Body of pancreas (tissue), 4 donors: ENCODE results near the gene ALPI.

Experiments
- POLR2A ChIP-seq, 3 donors: fragments of 450-650 bp; IDR thresholded peaks; one replicate each; pipeline ENCODE4 v1.6.1; 2016; ENCODE audit warnings: antibody characterized with exemption in 3 of 3, mild to moderate bottlenecking in 2 of 3
- TF ChIP-seq, protein P1 (sequence below), 7 experiments: fragments of 450-650 bp in 4 of 7; fragments of 200-600 bp in 3 of 7; sonication (generic) in 3 of 7; IDR thresholded peaks; one replicate each; pipeline ENCODE4 v1.5.1; 2016 to 2019; ENCODE audit warnings: antibody characterized with exemption in 7 of 7

DNA sequence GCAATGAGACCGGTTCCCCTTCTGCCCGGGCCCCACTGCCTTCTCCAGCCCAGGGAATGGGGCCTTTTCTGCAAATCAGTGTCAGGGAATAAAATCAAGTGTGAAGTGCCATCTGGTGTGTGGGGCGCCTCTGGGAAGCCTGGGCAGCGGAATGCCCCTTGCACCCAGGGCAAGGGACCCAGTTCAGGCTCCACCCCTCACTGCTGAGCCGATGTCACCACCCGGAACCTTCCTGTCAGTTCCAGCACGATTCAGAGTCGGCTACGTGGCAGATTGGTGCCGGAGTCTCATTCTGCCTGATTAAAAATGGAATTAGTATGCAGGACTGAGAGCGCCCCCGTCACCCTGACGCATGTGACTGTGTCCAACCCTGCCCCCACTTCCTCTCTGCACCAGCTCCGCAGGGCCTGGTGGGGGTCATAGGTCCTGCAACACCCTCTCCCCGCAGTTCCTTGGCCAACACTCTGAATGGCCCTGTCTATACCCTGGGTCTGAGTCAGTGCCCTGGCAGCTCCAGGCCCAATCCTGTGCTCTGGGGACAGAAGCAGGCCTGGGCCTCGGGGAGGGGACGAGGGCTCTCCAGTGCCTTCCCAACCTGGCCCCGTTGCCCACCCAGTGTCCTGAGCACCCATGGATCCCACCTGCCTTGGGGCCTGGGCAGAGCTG, 8.2 kb upstream of the ALPI start:
- TF ChIP-seq POLR2A (IDR thresholded peaks at IDR 0.05), result no peak
- TF ChIP-seq, protein P1, sequence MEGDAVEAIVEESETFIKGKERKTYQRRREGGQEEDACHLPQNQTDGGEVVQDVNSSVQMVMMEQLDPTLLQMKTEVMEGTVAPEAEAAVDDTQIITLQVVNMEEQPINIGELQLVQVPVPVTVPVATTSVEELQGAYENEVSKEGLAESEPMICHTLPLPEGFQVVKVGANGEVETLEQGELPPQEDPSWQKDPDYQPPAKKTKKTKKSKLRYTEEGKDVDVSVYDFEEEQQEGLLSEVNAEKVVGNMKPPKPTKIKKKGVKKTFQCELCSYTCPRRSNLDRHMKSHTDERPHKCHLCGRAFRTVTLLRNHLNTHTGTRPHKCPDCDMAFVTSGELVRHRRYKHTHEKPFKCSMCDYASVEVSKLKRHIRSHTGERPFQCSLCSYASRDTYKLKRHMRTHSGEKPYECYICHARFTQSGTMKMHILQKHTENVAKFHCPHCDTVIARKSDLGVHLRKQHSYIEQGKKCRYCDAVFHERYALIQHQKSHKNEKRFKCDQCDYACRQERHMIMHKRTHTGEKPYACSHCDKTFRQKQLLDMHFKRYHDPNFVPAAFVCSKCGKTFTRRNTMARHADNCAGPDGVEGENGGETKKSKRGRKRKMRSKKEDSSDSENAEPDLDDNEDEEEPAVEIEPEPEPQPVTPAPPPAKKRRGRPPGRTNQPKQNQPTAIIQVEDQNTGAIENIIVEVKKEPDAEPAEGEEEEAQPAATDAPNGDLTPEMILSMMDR (IDR thresholded peaks at IDR 0.05), result no peak
